ENCODE measurements around the gene MAGI2. TPM values are rescaled to one million over a fixed set of nuclear protein-coding genes. Genes with fewer than 3 reads are reported as not detected.
"Not testable (repeated sequence)": the region's sequence is repeated elsewhere in the genome, so short reads cannot be mapped to it uniquely, and the experiment has no call there.

Gene MAGI2
- total and polyA plus RNA-seq, 8 donors, result 1.3 to 4.0 (median 2.0) TPM

GRCh38 chr7:79091011-79091410 is 362.5 kb downstream of the MAGI2 start:
- H3K27ac ChIP-seq, result no peak overlapping the region
- H3K27me3 ChIP-seq, result no peaks in the 10 kb centered on the region
- TF ChIP-seq CTCF (IDR thresholded peaks at IDR 0.05), result no peak
- H3K9me3 ChIP-seq, result no peaks in the 10 kb centered on the region
- intact Hi-C loops (cut with DNase I), result no loop called here
- 60 to 68% methylated on average over 4 of the region's 4 CpGs for WGBS, 2 donors
- FAIRE-seq (no peak), DNase-seq (no peak), ATAC-seq (no peak)
- no peaks in the 10 kb centered on the region for H3K36me3 ChIP-seq
- H3K4me1 ChIP-seq, result no peaks in the 10 kb centered on the region
- H3K4me3 ChIP-seq, result no peak overlapping the region

- intact Hi-C loops (cut with DNase I), result no loop called here
Observed at GRCh38 chr7:79090543-79090942, 362.9 kb downstream of the MAGI2 start.

GRCh38 chr7:79084423-79084822 is 369.0 kb downstream of the MAGI2 start:
- intact Hi-C loops (cut with DNase I), result no loop called here
- no peak for DNase-seq
- Histone ChIP-seq H3K4me3 (no peak overlapping the region), H3K36me3 (no peaks in the 10 kb centered on the region), H3K4me1 (no peaks in the 10 kb centered on the region), H3K27ac (no peak overlapping the region), H3K9me3 (no peaks in the 10 kb centered on the region), H3K27me3 (no peaks in the 10 kb centered on the region)
- no peak for FAIRE-seq
- no peak for ATAC-seq
- TF ChIP-seq CTCF (IDR thresholded peaks at IDR 0.05), result no peak

More at GRCh38 chr7:79090543-79090942, 362.9 kb downstream of the MAGI2 start:
- Histone ChIP-seq H3K27me3 (no peaks in the 10 kb centered on the region), H3K27ac (no peak overlapping the region), H3K4me3 (no peak overlapping the region), H3K4me1 (no peaks in the 10 kb centered on the region), H3K9me3 (no peaks in the 10 kb centered on the region), H3K36me3 (no peaks in the 10 kb centered on the region)
- WGBS, 2 donors, result 73 to 79% methylated on average over 4 of the region's 4 CpGs
- DNase-seq (no peak), FAIRE-seq (no peak), ATAC-seq (no peak)
- TF ChIP-seq CTCF (IDR thresholded peaks at IDR 0.05), result no peak

GRCh38 chr7:79079919-79080554 is 373.4 kb downstream of the MAGI2 start:
- Histone ChIP-seq H3K27me3 (no peaks in the 10 kb centered on the region), H3K27ac (no peak overlapping the region), H3K9me3 (no peaks in the 10 kb centered on the region), H3K4me1 (no peaks in the 10 kb centered on the region), H3K36me3 (no peaks in the 10 kb centered on the region), H3K4me3 (no peak overlapping the region)
- intact Hi-C loops (cut with DNase I), result no loop called here
- ATAC-seq, result no peak
- 71 to 77% methylated on average over 4 of the region's 4 CpGs for WGBS, 2 donors
- TF ChIP-seq CTCF (IDR thresholded peaks at IDR 0.05), result no peak
- DNase-seq, result no peak
- FAIRE-seq, result no peak

GRCh38 chr7:79078273-79078672 is 375.2 kb downstream of the MAGI2 start:
- DNase-seq, result no peak
- 30 to 39% methylated on average over 1 of the region's 1 CpG for WGBS, 2 donors
- no peak for ATAC-seq
- Histone ChIP-seq H3K36me3 (no peaks in the 10 kb centered on the region), H3K9me3 (no peaks in the 10 kb centered on the region), H3K4me1 (no peaks in the 10 kb centered on the region), H3K4me3 (no peak overlapping the region), H3K27me3 (no peaks in the 10 kb centered on the region), H3K27ac (no peak overlapping the region)
- no peak for FAIRE-seq
- intact Hi-C loops (cut with DNase I), result no loop called here
- TF ChIP-seq CTCF (IDR thresholded peaks at IDR 0.05), result no peak

- DNase-seq; ATAC-seq; H3K9me3 ChIP-seq; H3K4me3 ChIP-seq; H3K27me3 ChIP-seq; intact Hi-C loops (cut with DNase I); FAIRE-seq; H3K27ac ChIP-seq; H3K36me3 ChIP-seq; H3K4me1 ChIP-seq: not testable (repeated sequence)
- 53 to 56% methylated on average over 5 of the region's 5 CpGs for WGBS, 2 donors
Observed at GRCh38 chr7:79071187-79071586, 382.3 kb downstream of the MAGI2 start.

Data from pancreas (tissue), 10 donors.